Mesenchymal stem cell (in vitro differentiated cells and primary cell): ENCODE data around the gene ADH1C.
"Not testable (repeated sequence)": the region's sequence is repeated elsewhere in the genome, so short reads cannot be mapped to it uniquely, and the experiment has no call there.

ENCODE experiments used
- DNase-seq: peaks from one replicate; pipeline ENCODE4 v3.0.0-alpha.2; 2013
- H2AFZ ChIP-seq: one replicate; pipeline ENCODE4 v1.6.1; 2013; ENCODE audit warnings: low read depth, mild to moderate bottlenecking, control low read depth, inconsistent platforms, low read length, moderate library complexity
- H2AK5ac ChIP-seq: 2 replicates; pipeline ENCODE4 v1.6.1; 2013; ENCODE audit warnings: low read length, moderate library complexity, mild to moderate bottlenecking, inconsistent platforms; ENCODE audit not compliant: severe bottlenecking
- H2BK120ac ChIP-seq: one replicate; pipeline ENCODE4 v1.6.1; 2013; ENCODE audit warnings: low read depth, mild to moderate bottlenecking, inconsistent platforms, low read length, moderate library complexity
- H2BK12ac ChIP-seq, 2 experiments: one replicate each; pipeline ENCODE4 v1.6.1; 2013; ENCODE audit warnings: inconsistent platforms in 2 of 2, low read length in 2 of 2, mild to moderate bottlenecking in 2 of 2, moderate library complexity in 2 of 2, control low read depth in 1 of 2
- H2BK15ac ChIP-seq: one replicate; pipeline ENCODE4 v1.6.1; 2013; ENCODE audit warnings: mild to moderate bottlenecking, low read depth, inconsistent platforms; ENCODE audit not compliant: poor library complexity, severe bottlenecking
- H2BK5ac ChIP-seq: 2 replicates; pipeline ENCODE4 v1.6.1; 2013; ENCODE audit warnings: low read depth, mild to moderate bottlenecking, low read length, control low read depth, inconsistent platforms; ENCODE audit not compliant: poor library complexity, severe bottlenecking
- H3K14ac ChIP-seq, 2 experiments: one replicate each; pipeline ENCODE4 v1.6.1; 2013; ENCODE audit warnings: inconsistent platforms in 2 of 2, low read length in 2 of 2, control low read depth in 1 of 2, mild to moderate bottlenecking in 1 of 2, moderate library complexity in 1 of 2
- H3K18ac ChIP-seq, 2 experiments: one replicate each; pipeline ENCODE4 v1.6.1; 2013; ENCODE audit warnings: inconsistent platforms in 2 of 2, low read length in 2 of 2, control low read depth in 1 of 2, low read depth in 1 of 2, mild to moderate bottlenecking in 1 of 2
- H3K23ac ChIP-seq, 2 experiments: one replicate each; pipeline ENCODE4 v1.6.1; 2013; ENCODE audit warnings: inconsistent platforms in 2 of 2, low read length in 2 of 2, mild to moderate bottlenecking in 2 of 2, moderate library complexity in 2 of 2, control low read depth in 1 of 2
- H3K27ac ChIP-seq: 2 replicates; pipeline ENCODE4 v1.5.1; 2013; ENCODE audit warnings: mild to moderate bottlenecking, moderate library complexity, low read length, control low read depth, inconsistent platforms; ENCODE audit not compliant: poor library complexity, severe bottlenecking
- H3K27me3 ChIP-seq, 2 experiments: 2 replicates each; pipeline versions ENCODE4 v1.6.1 to v1.7.0; 2013; ENCODE audit warnings: low read length in 2 of 2, mild to moderate bottlenecking in 2 of 2, moderate library complexity in 2 of 2, control low read depth in 1 of 2, inconsistent platforms in 1 of 2; ENCODE audit not compliant: control insufficient read depth in 1 of 2, insufficient read depth in 1 of 2
- H3K36me3 ChIP-seq, 2 experiments: 2 replicates each; pipeline versions ENCODE4 v1.6.1 to v1.7.0; 2013; ENCODE audit warnings: low read length in 2 of 2, control low read depth in 1 of 2, inconsistent platforms in 1 of 2, low read depth in 1 of 2, mild to moderate bottlenecking in 1 of 2; ENCODE audit not compliant: insufficient read depth in 2 of 2, control insufficient read depth in 1 of 2
- H3K4ac ChIP-seq, 2 experiments: one replicate each; pipeline ENCODE4 v1.6.1; 2013; ENCODE audit warnings: inconsistent platforms in 2 of 2, low read length in 2 of 2, mild to moderate bottlenecking in 2 of 2, moderate library complexity in 2 of 2, control low read depth in 1 of 2, low read depth in 1 of 2
- H3K4me1 ChIP-seq: 2 replicates; pipeline ENCODE4 v1.6.1; 2013; ENCODE audit warnings: low read depth, low read length, control low read depth; ENCODE audit not compliant: control insufficient read depth, insufficient read depth
- H3K4me2 ChIP-seq: 2 replicates; pipeline ENCODE4 v1.6.1; 2013; ENCODE audit warnings: low read length, mild to moderate bottlenecking, inconsistent platforms; ENCODE audit not compliant: poor library complexity, severe bottlenecking
- H3K4me3 ChIP-seq, 2 experiments: 2 replicates each; pipeline versions ENCODE4 v1.5.1 to v1.7.0; 2013; ENCODE audit warnings: low read length in 2 of 2, mild to moderate bottlenecking in 2 of 2, control low read depth in 1 of 2, low read depth in 1 of 2; ENCODE audit not compliant: insufficient read depth in 1 of 2
- H3K79me1 ChIP-seq: replicated peaks from 2 replicates; pipeline ENCODE4 v1.6.1; 2013; ENCODE audit warnings: mild to moderate bottlenecking, control low read depth, low read length, inconsistent platforms; ENCODE audit not compliant: poor library complexity, severe bottlenecking
- H3K9ac ChIP-seq: 2 replicates; pipeline ENCODE4 v1.7.0; 2013; ENCODE audit warnings: mild to moderate bottlenecking, low read length, moderate library complexity
- H3K9me3 ChIP-seq: 2 replicates; pipeline ENCODE4 v1.7.0; 2013; ENCODE audit warnings: mild to moderate bottlenecking, low read length; ENCODE audit not compliant: control insufficient read depth
- H4K8ac ChIP-seq: one replicate; pipeline ENCODE4 v1.6.1; 2013; ENCODE audit warnings: inconsistent platforms, mild to moderate bottlenecking, low read length, moderate library complexity
- H4K91ac ChIP-seq: one replicate; pipeline ENCODE4 v1.6.1; 2013; ENCODE audit warnings: mild to moderate bottlenecking, low read length, inconsistent platforms
- WGBS: methylation state at CpG from one replicate; pipeline ENCODE4 v1.1.7; 2013; ENCODE audit warnings: mixed read lengths; 5-methylcytosine and 5-hydroxymethylcytosine counted together

Gene ADH1C

DNA sequence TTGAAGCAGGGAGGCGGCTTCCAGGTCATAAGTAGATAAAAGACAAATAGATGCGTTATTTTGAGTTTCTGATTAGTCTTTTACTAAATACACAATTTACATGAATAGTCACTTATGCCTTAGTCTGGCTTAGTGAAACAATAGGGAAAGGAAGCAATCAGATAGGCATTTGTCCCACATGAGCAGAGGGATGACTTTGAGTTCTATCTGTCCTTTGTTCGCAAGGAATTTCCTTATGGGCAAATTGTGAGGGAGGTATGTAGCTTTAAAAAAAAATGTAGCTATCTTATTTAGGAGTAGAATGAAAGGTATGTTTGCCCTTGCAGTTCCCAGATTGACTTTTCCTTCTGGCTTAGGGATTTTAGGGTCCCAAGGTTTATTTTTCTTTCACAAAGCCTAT, 26.3 kb upstream of the ADH1C start:
- Histone ChIP-seq H3K27me3 (no peaks in the 10 kb centered on the region), H4K91ac (no peak overlapping the region), H2AK5ac (no peak overlapping the region), H3K4ac (no peak overlapping the region), H3K79me1 (no peaks in the 10 kb centered on the region), H3K36me3 (no peaks in the 10 kb centered on the region), H2BK5ac (no peak overlapping the region), H3K4me3 (no peak overlapping the region), H3K9ac (no peak overlapping the region), H2BK15ac (no peak overlapping the region), H3K23ac (no peak overlapping the region), H3K9me3 (no peaks in the 10 kb centered on the region), H3K4me2 (no peak overlapping the region), H3K27ac (no peak overlapping the region), H2BK120ac (no peak overlapping the region), H3K18ac (no peak overlapping the region), H4K8ac (no peak overlapping the region), H2AFZ (no peak overlapping the region), H3K4me1 (no peaks in the 10 kb centered on the region), H2BK12ac (no peak overlapping the region), H3K14ac (no peak overlapping the region)
- no peak for DNase-seq
- WGBS = 90% methylated on average over 1 of the region's 3 CpGs

DNA sequence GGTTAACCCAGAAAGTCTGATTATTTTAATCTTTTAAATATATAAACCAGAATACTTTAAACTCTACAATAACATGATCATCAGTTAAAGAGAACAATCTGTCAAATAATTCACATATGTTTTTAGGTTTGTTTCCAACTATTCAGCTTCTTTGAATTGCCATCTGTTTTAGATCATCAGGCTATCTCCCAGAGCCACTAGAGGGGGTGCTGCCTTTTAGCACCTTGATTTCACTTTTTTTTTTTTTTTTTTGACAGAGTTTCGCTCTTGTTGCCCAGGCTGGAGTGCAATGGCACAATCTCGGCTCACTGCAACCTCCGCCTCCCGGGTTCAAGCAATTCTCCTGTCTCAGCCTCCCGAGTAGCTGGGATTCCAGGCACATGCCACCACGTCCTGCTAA, 24.8 kb upstream of the ADH1C start:
- not testable (repeated sequence) for H3K14ac ChIP-seq, H3K9ac ChIP-seq, DNase-seq, H2BK15ac ChIP-seq, H2BK5ac ChIP-seq, H4K8ac ChIP-seq, H3K9me3 ChIP-seq, H4K91ac ChIP-seq, H3K27ac ChIP-seq, H2BK120ac ChIP-seq, H2AK5ac ChIP-seq, H3K23ac ChIP-seq, H3K4ac ChIP-seq, H3K4me2 ChIP-seq, H2AFZ ChIP-seq, H3K4me1 ChIP-seq, H2BK12ac ChIP-seq, H3K4me3 ChIP-seq, H3K27me3 ChIP-seq, H3K79me1 ChIP-seq, H3K18ac ChIP-seq, H3K36me3 ChIP-seq
- 76% methylated on average over 5 of the region's 6 CpGs for WGBS

DNA sequence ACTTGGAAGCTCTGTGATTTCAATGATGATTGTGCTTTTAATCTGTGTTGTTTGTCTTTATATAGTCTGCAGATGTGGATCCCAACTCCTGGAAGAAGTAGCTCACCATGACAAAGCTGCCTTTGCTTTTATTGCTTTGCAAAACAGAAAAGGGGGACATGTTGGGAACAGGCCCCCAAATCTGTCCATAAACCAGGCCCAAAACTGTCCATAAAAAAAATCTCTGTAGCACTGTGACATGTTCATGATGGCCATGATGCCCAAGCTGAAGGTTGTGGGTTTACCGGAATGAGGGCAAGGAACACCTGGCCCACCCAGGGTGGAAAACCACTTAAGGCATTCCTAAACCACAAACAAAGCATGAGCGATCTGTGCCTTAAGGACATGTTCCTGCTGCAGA, 19.9 kb upstream of the ADH1C start:
- H3K4me3 ChIP-seq, H2BK5ac ChIP-seq, H3K27me3 ChIP-seq, H3K4me2 ChIP-seq, H2AK5ac ChIP-seq, H3K4me1 ChIP-seq, H3K27ac ChIP-seq, H3K36me3 ChIP-seq, DNase-seq, H3K14ac ChIP-seq, H4K8ac ChIP-seq, H3K4ac ChIP-seq, H3K23ac ChIP-seq, H2BK120ac ChIP-seq, H3K79me1 ChIP-seq, H2AFZ ChIP-seq, H2BK12ac ChIP-seq, H3K9ac ChIP-seq, H3K18ac ChIP-seq, H2BK15ac ChIP-seq, H4K91ac ChIP-seq: not testable (repeated sequence)
- peaks cover 12% of the 10 kb centered on the region for H3K9me3 ChIP-seq
- WGBS = 100% methylated on average over 1 of the region's 2 CpGs

DNA sequence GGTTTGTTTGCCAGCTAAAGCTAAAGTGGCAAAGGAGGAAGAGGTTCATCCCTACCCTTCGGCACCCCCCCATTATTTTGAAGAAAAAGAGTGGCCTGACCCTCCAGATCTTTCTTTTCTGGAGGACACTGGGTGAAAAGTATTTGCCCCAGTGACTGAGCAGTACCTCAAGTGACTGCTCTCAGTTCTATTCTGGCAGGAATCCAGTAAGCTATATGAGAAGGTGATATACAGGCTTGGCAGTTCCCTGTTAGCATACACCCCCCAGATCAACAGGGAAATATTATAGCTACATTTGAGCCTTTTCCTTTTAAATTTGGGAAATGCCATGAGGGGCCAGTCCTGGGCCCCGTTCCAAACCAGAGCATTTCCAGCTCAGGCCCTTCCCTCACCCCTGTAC, 15.3 kb upstream of the ADH1C start:
- not testable (repeated sequence) for H2BK120ac ChIP-seq, H3K4ac ChIP-seq, H4K8ac ChIP-seq, H3K27me3 ChIP-seq, H3K4me1 ChIP-seq, H3K27ac ChIP-seq, H3K23ac ChIP-seq, H4K91ac ChIP-seq, H3K79me1 ChIP-seq, H3K14ac ChIP-seq, H2BK15ac ChIP-seq, H3K9ac ChIP-seq, DNase-seq, H2AFZ ChIP-seq, H3K18ac ChIP-seq, H2AK5ac ChIP-seq, H3K36me3 ChIP-seq, H2BK12ac ChIP-seq, H3K4me2 ChIP-seq, H3K4me3 ChIP-seq, H2BK5ac ChIP-seq
- peaks cover 16% of the 10 kb centered on the region for H3K9me3 ChIP-seq
- 80% methylated on average over 1 of the region's 2 CpGs for WGBS
